ENCODE measurements around the gene PRSS2.
"Not testable (repeated sequence)": the region's sequence is repeated elsewhere in the genome, so short reads cannot be mapped to it uniquely, and the experiment has no call there.

The PRSS2 gene

DNA sequence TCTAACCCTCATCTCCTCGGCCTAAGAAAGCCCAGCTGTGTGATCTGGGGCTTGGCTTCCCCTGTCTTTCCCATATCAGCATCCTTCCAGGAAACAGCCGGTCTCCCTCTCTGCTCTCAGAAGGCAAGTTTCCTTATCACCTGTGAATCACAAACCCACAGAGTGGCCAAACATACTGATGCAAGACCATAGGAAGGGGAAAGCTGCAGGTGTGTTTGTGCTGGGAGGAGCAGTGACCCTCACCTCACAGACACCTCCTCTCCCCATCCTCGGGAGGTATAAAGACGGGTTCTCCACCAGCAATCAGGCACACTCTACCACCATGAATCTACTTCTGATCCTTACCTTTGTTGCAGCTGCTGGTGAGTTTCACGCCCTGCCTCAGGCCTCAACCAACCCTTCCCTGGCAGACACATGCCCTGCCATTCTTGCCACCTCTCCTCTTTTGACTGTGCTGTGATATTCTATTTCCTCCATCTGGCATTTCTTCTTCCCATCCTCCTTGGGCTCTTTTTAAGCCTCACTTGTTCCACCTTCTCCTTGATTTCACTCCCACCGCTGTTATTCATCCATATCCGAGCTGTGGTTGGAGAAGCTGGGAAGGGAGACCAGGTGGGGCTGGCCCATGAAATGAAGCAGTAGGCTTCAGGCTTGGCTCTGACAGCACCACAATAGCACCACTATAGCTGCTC, at the start of gene PRSS2:
TSS of gene PRSS2 (plus strand) at position 310 of the 692 bp plus-strand sequence. CDS start at position 323, 13 bp downstream.
- no peak for DNase-seq (ENCODE audit: insufficient read length, low spot score)
- FAIRE-seq = no peak

DNA sequence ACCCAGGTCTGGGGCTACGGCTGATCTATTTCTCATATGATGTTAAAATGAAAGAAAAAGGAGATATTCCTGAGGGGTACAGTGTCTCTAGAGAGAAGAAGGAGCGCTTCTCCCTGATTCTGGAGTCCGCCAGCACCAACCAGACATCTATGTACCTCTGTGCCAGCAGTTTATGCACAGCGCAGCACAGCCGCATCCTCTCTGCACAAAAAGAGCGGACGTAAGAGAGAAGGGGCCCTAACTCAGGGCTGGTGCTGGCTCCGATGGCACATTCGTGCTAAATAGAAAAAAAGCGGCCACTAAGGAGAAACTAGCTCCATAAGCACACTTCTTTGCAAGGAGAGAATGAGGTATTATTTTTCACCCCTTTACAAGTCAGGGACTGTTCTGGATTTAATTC, 49.8 kb upstream of the PRSS2 start:
- DNase-seq (ENCODE audit: insufficient read length, low spot score) (no peak), FAIRE-seq (no peak)

DNA sequence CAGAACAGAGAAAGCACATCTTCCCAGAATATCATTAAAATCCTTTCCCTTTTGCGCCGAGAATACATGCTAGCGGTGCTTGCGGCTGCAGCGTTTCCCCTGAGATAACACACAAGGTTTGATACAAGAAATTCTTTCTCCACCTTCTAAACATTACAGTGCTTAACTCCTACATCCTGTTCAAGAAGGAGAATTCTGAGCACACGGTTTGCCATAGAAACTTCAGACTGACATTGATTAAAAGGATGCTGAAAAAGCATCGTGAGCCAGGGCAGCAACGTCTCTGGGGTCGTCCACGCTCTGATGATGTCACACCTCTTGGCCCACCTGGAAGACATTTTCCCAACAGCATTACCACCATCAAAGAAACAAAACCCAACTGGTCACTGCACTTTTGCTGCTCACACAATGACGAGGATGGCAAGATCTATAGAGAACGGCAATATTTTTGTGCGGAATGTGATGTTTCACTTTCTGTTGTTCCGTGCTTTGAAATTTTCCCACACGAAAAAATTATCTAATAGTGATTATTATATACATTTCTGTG, 48.4 kb upstream of the PRSS2 start:
- FAIRE-seq = no peak

DNA sequence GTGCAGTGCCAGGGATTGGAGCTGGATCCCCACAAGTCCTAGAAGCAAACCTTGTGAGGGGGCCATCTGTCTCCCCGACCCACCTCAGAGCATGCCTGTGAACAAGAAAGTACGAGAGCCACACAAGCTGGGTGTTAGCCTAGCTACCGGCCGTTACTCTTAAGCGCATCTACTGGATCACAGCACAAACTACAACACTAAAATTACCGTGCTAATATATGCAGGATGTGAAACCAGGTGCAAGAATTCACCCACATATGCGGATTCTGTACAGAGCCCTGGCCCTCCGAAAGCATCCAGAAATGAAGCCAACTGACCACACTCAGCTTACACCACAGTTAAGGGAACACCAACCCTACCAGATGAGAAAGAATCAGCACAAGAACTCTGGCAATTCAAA, 37.5 kb upstream of the PRSS2 start:
- DNase-seq (ENCODE audit: insufficient read length, low spot score) (no peak), FAIRE-seq (no peak)

More for the DNA sequence above, 48.4 kb upstream of the PRSS2 start:
- no peak for DNase-seq (ENCODE audit: insufficient read length, low spot score)

DNA sequence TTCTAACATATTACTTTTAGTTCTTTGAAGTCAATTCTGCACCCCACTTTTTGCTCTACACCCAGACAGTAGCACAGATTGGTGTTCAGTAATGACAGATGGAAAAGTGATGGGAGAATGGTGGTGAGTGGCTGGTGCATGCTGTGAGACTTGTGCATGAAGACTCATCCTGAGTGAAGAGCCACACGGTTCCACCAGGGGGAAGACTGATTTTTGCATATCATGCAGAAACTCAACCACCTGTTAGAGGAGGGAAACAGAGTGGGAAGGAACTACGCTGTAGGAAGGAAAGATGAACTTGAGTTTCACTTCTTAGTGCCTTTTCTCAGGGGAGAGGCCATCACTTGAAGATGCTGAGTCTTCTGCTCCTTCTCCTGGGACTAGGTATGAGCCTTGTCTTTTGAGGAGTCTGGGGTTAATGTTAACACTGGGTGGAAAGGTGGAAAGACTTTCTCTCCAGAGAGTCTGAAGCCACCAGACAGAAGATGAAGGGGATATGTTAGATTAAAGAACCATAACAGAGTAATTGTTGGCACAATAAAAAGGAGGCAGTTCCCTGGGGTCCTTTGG, 30.8 kb upstream of the PRSS2 start:
- DNase-seq (ENCODE audit: insufficient read length, low spot score) (no peak), FAIRE-seq (no peak)

DNA sequence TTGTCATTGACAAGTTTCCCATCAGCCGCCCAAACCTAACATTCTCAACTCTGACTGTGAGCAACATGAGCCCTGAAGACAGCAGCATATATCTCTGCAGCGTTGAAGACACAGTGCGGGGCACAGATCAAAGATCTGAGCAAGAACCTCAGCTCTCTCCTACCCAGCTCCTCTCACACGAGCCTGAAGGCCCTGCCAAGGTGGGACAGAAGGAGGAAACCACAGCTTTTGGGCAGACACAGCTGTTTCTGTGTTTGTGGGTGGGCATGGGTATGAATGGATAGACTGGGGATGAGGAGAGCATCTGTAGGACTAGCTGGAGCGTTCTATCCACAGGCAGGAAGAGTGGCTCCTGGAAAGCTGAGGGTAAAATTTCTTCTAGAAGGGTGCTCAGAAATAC, 30.0 kb upstream of the PRSS2 start:
- no peak for FAIRE-seq
- no peak for DNase-seq (ENCODE audit: insufficient read length, low spot score)

DNA sequence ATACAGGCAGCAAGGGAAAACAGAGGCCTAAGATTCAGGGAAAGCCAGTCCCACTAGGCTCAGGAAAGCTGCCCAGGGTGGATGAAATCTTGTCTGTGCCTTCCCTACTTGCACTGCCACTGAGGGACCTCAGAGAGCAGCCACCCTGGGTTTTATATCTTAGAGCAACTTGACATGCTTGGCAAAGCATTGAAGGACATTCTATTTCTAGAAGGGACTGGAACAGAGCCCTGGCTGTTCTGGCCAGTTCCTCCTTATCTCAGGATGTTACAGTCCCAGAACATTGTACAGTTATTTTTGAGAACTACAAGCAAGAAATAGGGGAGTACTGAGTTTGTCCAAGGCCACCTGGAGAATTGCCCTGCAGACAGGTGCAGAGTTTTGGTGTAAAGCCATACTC, 28.8 kb upstream of the PRSS2 start:
- FAIRE-seq = not testable (repeated sequence)

DNA sequence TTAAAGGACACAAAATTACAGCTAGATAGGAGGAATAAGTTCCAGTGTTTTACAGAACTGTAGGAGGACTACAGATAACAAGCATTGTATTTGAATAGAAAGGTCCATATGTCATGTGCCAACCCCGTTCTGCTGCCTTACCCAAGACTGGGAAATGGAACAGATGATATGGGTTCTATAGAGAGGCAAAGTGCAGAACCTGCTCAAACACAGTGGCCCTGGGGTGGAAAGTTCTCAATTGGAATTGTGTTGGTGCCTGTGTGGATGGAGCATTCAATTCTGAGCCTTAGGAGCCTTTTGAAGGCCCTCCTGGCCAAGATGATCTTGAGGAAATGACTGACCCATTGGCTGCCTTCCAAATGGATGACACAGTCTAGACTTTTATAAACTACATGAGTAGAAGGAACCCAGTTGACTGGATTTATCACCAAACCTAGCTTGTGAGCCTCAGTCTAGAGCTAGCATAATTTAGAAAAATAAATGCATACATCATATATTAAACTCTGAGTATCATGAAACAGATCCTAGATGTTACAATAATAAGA, 25.6 kb upstream of the PRSS2 start:
- DNase-seq (ENCODE audit: insufficient read length, low spot score) (no peak), FAIRE-seq (no peak)

More for the DNA sequence above, 28.8 kb upstream of the PRSS2 start:
- DNase-seq (ENCODE audit: insufficient read length, low spot score) = not testable (repeated sequence)

DNA sequence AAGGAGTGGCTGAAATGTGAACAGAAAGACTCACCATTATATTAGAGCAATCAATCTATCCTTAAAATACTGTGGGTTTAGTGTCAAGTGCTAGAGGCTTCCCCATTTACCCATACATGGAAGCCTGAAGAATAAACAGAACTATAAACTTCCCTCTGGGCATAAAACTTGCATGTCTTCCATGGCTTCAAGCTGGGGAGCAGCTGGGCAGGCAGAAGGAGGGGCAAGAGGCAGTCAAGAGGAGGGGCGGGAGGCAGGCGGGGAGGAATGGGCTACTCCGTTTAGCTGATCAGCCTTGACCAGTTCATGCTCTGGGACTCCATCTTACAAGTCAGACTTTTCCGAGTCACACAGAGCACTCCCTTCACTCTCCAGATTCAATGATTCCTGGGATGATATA, 25.0 kb upstream of the PRSS2 start:
- DNase-seq (ENCODE audit: insufficient read length, low spot score) (no peak), FAIRE-seq (no peak)

DNA sequence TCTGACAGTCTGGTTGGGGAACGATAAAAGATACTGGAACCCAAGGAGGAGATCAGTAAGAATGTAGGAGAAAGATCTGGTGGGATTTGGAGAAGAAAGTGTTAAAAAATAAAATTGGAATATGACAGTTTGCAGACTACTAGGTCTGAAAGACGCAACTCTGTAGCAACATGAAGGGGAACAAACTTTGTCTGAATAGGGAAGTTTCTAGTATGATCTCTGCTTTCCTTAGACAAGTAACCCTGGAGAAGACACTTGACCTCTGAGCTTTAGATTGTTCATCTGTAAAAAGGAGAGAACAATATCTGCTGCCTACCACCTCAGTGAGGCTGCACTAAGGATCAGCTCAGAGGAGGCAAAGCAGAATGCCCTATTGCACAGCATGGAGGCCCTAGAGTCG, 24.5 kb upstream of the PRSS2 start:
- DNase-seq (ENCODE audit: insufficient read length, low spot score) (no peak), FAIRE-seq (no peak)

DNA sequence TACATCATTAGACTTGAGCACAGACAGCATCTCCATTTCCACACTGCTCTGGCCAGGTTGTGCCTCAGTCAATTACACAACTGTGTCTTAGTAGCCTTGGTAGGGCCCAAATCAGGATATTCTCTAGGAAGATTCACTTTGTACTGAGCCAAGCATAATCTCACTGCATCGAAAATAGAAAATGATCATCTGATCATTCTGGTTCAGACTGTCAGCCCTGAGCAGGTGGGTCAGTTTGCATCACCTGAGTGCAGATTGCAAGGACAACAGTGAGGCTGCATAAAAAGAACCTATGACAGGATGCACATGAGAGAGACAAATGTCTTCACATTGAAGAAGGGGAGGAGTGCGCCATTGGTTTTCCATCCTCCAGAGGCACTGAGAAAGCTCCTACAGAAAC, 22.4 kb upstream of the PRSS2 start:
- FAIRE-seq; DNase-seq (ENCODE audit: insufficient read length, low spot score): not testable (repeated sequence)

DNA sequence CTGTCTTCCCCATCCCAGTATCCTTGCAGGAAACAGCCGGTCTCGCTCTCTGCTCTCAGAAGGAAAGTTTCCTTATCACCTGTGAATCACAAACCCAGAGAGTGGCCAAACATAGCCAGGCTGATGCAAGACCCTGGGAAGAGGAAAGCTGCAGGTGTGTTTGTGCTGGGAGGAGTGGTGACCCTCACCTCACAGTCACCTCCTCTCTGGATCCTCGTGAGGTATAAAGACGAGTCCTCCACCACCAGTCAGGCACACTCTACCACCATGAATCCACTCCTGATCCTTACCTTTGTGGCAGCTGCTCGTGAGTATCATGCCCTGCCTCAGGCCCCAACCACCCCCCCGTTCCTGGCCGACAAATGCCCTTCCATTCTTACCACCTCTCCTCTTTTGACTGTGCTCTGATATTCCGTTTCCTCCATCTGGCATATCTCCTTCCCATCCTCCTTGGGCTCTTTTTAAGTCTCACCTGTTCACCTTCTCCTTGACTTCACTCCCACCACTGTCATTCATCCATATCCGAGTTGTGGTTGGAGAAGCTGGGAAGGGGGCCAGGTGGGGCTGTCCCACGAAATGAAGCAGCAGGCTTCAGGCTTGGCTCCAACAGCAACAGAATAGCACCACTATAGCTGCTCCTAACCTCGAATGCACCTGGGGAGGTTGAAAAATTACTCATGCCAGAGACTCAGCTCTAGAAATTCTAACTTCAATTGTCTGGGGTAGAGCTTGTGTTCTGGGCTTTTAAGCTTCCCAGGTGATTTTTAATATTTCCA, 21.4 kb upstream of the PRSS2 start, which contains the start of gene PRSS1:
TSS of gene PRSS1 (plus strand) at position 255 of the 776 bp plus-strand sequence. CDS start at position 268, 13 bp downstream.
- FAIRE-seq (no peak), DNase-seq (ENCODE audit: insufficient read length, low spot score) (no peak)

DNA sequence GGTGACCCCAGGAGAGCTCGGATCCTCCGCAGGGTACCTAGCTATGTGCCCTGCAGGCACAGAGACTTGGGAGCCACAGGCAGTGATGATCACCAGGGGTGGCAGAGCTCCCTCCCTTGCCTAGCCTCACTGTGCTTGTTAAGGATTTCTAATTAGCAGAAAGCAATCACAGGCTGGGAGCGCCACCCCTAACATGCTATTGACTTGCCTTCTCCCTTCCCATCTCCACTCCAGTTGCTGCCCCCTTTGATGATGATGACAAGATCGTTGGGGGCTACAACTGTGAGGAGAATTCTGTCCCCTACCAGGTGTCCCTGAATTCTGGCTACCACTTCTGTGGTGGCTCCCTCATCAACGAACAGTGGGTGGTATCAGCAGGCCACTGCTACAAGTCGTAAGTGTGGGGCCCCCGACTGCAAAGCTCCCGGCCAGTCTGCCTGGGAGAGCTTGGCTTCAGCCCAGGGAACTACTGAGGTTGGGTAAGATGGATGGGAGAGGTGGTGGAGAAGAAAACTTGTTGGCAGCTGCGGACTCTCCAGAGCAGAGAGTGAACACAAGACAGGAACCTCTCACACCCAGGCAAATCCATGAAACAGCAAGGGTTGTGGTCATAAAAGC, 20.3 kb upstream of the PRSS2 start:
- DNase-seq (ENCODE audit: insufficient read length, low spot score) (no peak), FAIRE-seq (no peak)

DNA sequence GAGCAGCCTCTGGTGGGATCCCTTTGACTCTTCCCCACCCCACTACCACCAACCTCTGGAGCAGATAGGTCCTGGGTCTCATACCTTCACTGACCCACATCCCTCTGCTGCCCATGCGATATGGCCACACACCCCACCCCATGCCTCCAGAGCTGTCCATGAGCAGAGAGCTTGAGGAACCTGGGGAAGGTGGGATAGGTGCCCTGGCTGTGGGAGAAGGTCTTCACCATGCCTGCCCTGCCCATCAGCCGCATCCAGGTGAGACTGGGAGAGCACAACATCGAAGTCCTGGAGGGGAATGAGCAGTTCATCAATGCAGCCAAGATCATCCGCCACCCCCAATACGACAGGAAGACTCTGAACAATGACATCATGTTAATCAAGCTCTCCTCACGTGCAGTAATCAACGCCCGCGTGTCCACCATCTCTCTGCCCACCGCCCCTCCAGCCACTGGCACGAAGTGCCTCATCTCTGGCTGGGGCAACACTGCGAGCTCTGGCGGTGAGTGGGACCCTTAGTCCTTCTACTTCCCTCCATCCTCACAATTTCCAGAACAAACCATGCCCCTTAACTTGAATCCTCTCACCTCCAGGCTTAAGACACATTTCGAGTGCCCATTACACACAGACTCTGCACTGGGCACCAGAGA, 19.1 kb upstream of the PRSS2 start:
- not testable (repeated sequence) for FAIRE-seq; DNase-seq (ENCODE audit: insufficient read length, low spot score)

DNA sequence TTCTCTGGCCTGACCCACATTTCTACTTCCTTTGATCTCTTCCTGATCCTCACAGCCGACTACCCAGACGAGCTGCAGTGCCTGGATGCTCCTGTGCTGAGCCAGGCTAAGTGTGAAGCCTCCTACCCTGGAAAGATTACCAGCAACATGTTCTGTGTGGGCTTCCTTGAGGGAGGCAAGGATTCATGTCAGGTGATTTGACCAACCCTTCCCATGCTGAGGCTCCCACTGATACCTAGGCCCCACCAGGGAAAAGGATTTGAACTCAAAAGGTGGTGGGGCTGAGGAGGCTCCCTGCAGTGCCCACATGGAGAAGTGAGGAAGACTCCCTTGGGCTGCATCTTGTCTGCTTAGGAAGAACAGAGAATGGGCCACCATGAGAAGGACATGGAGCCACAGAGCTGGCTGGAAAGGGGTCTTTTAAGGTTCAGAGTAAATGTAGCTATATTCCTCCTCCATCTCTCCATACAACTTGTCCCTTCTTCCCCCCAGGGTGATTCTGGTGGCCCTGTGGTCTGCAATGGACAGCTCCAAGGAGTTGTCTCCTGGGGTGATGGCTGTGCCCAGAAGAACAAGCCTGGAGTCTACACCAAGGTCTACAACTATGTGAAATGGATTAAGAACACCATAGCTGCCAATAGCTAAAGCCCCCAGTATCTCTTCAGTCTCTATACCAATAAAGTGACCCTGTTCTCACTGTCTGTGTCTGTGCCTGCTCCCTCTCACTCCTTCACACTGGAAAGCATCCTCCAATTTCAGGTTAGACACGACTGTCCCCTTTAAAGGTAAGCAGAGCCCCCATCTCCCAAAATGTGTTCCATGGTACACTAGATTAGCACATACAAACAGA, 18.2 kb upstream of the PRSS2 start:
- FAIRE-seq = no peak
- DNase-seq (ENCODE audit: insufficient read length, low spot score) = no peak

DNA sequence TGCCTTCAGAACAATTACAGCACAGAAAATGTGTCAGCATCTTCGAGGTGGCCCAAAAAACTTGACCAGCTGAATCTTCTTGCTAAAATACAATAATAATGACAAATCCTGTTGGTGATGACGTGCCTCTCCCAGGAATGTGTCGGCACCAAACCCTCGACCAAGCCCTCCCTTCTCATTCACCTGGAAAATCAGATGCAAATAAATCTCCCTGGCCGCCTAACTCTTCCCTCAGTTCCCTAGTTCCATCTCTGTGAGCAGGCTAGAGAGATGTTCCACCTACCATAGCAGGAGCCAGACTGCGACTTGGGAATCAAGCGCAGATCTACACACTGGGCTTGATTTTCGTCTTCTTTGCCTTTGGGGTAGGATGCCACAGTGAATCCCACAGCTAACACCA, 17.4 kb upstream of the PRSS2 start:
- FAIRE-seq = no peak
- DNase-seq (ENCODE audit: insufficient read length, low spot score) = no peak

DNA sequence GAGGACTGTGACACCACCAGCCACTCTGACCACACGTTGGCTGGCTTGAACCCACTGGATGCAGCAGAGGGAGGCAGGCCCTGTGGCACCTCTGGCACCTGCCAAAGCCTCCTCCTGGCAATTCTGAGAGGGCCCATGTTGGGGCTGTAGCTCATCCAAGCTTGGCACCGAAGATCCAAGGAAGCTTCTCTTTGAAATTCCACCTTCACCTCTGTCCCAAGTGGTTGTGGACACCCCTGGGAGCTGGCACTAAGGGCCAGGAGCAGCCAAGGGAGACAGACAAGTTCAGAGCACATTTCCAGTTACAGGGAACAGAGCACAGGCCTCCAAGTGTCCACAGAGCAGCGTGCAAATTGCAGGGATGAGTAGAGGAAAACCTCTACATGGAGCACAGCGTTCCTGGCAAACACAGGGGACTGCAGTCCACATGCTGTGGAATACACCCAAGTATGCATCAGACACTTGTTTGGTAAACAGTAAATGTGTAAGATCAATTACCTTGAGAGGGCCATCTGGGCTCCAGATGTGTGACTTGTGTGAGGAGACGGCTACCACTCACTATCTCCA, 16.8 kb upstream of the PRSS2 start:
- DNase-seq (ENCODE audit: insufficient read length, low spot score); FAIRE-seq: not testable (repeated sequence)

DNA sequence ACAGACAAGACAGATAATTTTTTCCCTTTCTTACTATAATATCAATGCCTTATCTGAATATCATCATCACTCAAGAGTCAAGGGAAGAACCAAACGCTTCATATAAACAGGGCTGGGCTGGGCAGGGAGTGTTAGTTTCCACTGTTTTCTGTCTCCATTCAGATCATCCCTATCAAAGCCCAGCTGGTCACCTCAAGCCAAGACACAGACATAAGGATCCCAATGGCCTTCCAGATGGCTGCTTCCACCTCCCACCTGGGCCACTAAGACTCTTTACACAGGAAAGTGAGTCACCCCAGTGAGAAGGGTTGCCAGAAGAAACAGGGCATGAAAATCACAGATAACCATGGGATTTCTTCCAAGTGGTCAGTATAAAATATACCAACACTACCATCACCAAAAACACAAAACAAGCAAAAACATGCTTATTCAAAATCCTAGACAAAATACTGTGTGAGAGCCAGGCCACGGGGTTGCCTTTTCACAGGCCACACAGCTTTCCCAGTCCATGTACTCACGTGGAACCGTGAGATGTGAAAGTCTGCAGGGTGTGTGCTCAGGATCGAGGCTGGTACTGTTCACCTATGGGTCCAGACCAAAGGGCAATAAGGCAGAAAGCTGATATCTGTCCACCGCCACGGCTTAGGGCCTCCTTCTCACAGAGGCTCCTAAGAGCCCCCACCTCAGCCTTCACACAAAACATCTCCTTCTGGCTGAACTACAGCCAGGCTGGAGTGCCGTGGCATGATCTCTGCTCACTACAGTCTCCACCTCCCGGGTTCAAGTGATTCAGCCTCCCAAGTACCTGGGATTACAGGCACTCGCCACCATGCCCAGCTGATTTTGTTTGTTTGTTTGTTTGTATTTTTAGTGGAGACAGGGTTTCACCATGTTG, 15.8 kb upstream of the PRSS2 start:
- no peak for FAIRE-seq
- DNase-seq (ENCODE audit: insufficient read length, low spot score) = no peak

Measured in HTR-8/SVneo (cell line).